ENCODE results near the gene MBP.
A peak's percentile ranks its signal among the peaks of the same experiment; 100 is the strongest.

The MBP gene

DNA sequence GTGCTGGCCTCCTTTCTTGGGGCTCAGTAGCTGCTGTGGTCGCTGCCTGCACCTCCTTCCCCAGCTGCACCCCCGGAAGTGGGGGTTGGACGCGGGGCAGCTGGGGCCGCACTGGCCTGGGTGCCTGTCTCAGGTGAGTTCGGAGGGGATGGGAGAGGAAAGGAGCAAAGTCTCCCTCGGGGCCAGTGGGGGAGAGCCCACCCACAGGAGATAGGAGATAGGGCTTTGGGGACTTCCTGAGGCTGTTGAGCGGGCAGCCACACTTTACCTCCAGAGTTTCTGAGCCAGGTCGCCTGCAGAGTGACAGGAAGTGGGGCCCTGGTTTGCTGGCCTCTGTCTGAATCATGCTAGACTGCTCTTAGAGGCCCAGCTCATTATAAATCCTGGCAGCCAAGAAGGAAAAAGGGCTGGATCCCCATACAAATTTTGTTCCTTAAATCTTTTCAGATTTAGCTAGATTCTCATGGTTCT lies 8.1 kb downstream of the MBP start:
- Histone ChIP-seq H3K27ac (replicated peaks) (peak overlapping the region; percentile 97), H3K4me3 (replicated peaks; ENCODE audit: insufficient read depth, low read length) (no peak overlapping the region), H3K27me3 (ENCODE audit: insufficient read depth, poor library complexity, severe bottlenecking) (no peaks in the 10 kb centered on the region)
- TF ChIP-seq, protein P1, sequence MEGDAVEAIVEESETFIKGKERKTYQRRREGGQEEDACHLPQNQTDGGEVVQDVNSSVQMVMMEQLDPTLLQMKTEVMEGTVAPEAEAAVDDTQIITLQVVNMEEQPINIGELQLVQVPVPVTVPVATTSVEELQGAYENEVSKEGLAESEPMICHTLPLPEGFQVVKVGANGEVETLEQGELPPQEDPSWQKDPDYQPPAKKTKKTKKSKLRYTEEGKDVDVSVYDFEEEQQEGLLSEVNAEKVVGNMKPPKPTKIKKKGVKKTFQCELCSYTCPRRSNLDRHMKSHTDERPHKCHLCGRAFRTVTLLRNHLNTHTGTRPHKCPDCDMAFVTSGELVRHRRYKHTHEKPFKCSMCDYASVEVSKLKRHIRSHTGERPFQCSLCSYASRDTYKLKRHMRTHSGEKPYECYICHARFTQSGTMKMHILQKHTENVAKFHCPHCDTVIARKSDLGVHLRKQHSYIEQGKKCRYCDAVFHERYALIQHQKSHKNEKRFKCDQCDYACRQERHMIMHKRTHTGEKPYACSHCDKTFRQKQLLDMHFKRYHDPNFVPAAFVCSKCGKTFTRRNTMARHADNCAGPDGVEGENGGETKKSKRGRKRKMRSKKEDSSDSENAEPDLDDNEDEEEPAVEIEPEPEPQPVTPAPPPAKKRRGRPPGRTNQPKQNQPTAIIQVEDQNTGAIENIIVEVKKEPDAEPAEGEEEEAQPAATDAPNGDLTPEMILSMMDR (IDR thresholded peaks at IDR 0.05; ENCODE audit: insufficient read depth, low read length) = no peak
- TF ChIP-seq POLR2AphosphoS5 (IDR thresholded peaks at IDR 0.05; ENCODE audit: low read depth) (peak; percentile 66), SPI1 (IDR thresholded peaks at IDR 0.05; ENCODE audit: borderline replicate concordance, low read depth) (peak; percentile 48; the same call in 1 of the 2 replicates), GABPA (IDR thresholded peaks at IDR 0.05; ENCODE audit: low read depth) (no peak)
- TF ChIP-seq, protein P2, sequence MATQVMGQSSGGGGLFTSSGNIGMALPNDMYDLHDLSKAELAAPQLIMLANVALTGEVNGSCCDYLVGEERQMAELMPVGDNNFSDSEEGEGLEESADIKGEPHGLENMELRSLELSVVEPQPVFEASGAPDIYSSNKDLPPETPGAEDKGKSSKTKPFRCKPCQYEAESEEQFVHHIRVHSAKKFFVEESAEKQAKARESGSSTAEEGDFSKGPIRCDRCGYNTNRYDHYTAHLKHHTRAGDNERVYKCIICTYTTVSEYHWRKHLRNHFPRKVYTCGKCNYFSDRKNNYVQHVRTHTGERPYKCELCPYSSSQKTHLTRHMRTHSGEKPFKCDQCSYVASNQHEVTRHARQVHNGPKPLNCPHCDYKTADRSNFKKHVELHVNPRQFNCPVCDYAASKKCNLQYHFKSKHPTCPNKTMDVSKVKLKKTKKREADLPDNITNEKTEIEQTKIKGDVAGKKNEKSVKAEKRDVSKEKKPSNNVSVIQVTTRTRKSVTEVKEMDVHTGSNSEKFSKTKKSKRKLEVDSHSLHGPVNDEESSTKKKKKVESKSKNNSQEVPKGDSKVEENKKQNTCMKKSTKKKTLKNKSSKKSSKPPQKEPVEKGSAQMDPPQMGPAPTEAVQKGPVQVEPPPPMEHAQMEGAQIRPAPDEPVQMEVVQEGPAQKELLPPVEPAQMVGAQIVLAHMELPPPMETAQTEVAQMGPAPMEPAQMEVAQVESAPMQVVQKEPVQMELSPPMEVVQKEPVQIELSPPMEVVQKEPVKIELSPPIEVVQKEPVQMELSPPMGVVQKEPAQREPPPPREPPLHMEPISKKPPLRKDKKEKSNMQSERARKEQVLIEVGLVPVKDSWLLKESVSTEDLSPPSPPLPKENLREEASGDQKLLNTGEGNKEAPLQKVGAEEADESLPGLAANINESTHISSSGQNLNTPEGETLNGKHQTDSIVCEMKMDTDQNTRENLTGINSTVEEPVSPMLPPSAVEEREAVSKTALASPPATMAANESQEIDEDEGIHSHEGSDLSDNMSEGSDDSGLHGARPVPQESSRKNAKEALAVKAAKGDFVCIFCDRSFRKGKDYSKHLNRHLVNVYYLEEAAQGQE (IDR thresholded peaks at IDR 0.05; ENCODE audit: insufficient replicate concordance, low read depth) = no peak
- DNase-seq (ENCODE audit: low read depth in 1 of 2, low spot score in 1 of 2) = peak in 1 of 2 experiments; percentile 68

DNA sequence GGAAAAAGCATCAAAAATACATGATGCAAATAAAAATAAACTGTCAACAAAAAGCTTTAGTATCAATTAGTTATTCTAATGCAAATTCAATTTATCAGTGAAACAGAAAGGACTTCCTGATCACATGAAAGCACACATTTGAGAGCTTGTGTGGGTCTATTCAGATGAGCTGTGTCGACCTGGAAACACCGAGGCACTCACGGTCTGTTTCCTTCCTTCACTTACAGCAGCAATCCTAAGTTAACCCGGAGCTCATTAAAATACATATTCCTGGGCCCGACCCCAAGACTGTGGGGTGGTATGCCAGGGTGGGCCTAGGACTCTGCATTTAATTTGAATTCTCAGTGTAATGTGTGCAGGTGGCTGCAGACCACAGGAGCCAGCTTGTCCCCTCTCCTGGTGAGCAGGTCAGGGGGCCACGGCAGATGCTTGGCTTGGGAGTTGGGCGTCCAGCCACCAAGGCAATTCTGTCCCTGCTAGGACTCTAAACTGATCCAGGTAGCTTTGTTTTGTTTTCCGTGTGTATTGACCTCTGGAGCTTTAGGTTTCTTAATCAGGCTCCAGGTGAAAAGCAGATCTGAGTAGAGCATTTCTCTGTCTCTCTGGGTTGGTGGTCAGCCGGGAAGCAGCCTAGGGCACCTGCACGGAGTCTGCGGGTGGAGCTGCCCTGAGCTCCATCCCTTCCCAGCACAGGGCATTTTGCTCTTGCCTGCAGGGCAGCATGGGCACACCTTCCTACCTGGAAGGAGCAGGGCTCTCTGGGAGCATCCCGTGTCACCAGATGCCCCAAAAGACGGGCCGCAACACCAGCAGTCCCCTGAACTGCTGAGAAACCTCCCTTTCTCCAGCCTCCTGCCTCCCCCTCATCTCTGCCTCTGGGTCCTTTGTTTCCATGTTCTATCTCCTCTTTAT lies 9.0 kb downstream of the MBP start:
- Histone ChIP-seq H3K4me3 (replicated peaks; ENCODE audit: insufficient read depth, low read length) (no peak overlapping the region), H3K27ac (replicated peaks) (peak overlapping the region; percentile 97)

DNA sequence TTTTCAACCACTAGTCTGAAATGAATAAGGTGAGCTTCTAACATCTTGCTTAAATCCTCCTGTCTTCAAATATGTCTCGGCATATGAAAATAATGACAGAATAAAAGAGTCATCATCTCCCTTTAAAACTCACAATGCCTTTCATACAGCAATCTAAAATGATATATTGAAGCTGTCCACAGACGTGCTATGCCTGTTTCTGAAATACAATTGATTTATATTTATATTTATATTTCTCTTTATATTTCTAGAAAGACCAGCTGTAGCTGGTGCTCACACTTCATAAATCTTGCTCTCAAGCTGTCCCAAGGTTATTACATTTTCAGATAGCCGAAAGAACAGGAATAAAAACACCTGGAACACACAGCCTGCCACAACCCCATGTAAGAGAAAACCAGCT lies 11.1 kb downstream of the MBP start:
- TF ChIP-seq, protein P2 (IDR thresholded peaks at IDR 0.05; ENCODE audit: insufficient replicate concordance, low read depth) = no peak
- TF ChIP-seq POLR2AphosphoS5 (IDR thresholded peaks at IDR 0.05; ENCODE audit: low read depth) (no peak), GABPA (IDR thresholded peaks at IDR 0.05; ENCODE audit: low read depth) (no peak), SPI1 (IDR thresholded peaks at IDR 0.05; ENCODE audit: borderline replicate concordance, low read depth) (no peak)
- TF ChIP-seq, protein P1 (IDR thresholded peaks at IDR 0.05; ENCODE audit: insufficient read depth, low read length) = no peak
- H3K27me3 ChIP-seq (ENCODE audit: insufficient read depth, poor library complexity, severe bottlenecking) = no peaks in the 10 kb centered on the region
- no peak overlapping the region for H3K4me3 ChIP-seq (replicated peaks; ENCODE audit: insufficient read depth, low read length)
- DNase-seq (ENCODE audit: low read depth in 1 of 2, low spot score in 1 of 2) = no peak
- no peak overlapping the region for H3K27ac ChIP-seq (replicated peaks)

More for the DNA sequence above, 9.0 kb downstream of the MBP start:
- TF ChIP-seq SPI1 (IDR thresholded peaks at IDR 0.05; ENCODE audit: borderline replicate concordance, low read depth) (no peak), POLR2AphosphoS5 (IDR thresholded peaks at IDR 0.05; ENCODE audit: low read depth) (no peak; the same call in 1 of the 2 replicates), GABPA (IDR thresholded peaks at IDR 0.05; ENCODE audit: low read depth) (no peak)
- TF ChIP-seq, protein P2 (IDR thresholded peaks at IDR 0.05; ENCODE audit: insufficient replicate concordance, low read depth) = no peak
- TF ChIP-seq, protein P1 (IDR thresholded peaks at IDR 0.05; ENCODE audit: insufficient read depth, low read length) = no peak
- DNase-seq (ENCODE audit: low read depth in 1 of 2, low spot score in 1 of 2) = no peak
- H3K27me3 ChIP-seq (ENCODE audit: insufficient read depth, poor library complexity, severe bottlenecking) = no peaks in the 10 kb centered on the region

All from HL-60 (cell line).